Fibroblast of skin of scalp (primary cell): Measurements from ENCODE around the gene DIO3.
"Not testable (repeated sequence)": the region's sequence is repeated elsewhere in the genome, so short reads cannot be mapped to it uniquely, and the experiment has no call there.

ENCODE experiments used
- DNase-seq: peaks from one replicate; pipeline ENCODE4 v3.0.0-alpha.2; 2013

DIO3 gene

DNA sequence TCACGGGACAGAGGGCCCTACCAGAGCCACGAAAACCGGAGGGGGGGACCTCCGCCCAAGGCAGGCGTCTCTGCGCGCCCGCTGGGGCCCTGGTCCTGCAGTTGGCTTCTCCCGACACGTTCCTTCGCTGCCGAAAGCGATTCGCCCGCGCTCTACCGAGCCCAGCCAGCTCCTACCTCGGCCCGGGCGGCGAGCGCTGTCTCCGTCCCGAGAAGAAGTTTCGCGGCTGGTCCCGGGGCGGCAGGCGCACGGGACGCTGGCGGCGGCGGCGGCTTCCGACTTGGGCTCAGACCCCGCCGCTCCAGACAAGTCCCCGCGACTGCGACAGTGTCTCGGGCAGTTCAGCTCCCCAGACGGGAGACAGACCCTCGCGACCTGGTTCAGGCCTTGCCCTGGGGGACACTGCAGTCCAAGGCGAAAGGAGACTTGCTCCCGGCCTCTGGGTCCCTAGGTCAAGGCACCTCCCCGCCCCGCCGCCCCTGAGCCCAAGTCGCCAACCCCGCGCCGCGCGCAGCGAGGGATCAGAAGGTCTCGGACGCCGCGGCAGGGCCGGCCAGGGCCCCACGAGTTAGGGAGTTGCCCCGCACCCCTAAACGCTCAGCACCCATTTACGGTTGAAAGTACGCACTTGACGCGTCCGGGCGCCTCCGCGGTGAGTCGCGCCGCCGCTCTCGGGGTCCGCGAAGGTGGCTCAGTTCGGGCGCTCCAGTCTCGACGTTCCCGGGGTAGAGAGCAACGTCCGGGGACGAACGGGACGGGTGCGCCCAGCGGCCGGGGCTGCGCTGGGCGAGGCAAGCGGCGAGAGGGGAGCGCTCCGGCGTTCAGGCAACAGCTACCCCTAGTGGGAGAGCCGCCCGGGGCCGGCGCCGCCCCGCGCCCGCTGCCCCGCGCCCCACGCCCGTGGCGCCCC, 1.4 kb upstream of the DIO3 start:
- DNase-seq: peak; percentile 19

DNA sequence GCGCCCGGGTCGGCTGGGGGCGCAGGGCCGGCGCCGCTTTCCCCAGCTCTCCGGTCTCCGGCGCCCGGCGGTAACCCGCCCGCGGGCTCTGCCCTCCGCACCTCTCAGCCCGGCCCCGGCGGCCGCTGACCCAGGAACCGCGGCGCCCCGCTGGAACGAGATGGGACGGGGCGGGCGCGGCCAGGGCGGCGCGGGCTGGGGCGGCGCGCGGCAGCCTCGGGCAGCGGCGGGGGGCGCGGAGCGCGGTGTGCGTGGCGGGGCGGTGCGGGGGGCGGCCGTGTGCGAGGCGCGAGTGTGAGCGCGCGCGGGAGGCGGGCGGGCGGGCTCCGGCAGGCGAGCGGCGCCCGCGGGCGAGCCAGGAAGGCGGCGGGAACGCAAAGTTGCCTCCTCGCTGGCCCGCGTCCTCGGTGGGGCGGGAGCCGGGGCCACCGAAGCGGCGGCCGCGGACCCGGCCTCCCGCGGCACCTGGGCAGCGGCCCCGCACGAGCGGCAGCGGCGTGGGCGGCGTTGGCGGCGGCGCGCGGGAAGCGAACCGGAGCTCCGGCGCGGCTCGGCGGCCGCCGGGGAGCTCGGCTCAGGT, 671 bp upstream of the DIO3 start:
- no peak for DNase-seq

DNA sequence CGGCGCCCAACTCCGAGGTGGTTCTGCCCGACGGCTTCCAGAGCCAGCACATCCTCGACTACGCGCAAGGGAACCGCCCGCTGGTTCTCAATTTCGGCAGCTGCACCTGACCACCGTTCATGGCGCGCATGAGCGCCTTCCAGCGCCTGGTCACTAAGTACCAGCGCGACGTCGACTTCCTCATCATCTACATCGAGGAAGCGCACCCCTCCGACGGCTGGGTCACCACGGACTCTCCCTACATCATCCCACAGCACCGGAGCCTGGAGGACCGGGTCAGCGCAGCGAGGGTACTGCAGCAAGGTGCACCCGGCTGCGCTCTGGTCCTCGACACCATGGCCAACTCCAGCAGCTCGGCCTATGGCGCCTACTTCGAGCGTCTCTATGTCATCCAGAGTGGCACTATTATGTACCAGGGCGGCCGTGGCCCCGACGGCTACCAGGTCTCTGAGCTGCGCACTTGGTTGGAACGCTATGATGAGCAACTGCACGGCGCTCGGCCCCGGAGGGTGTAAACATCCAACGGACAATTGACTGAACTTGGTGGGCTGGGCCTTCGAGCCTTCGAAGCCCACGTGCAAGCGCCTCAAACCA, 699 bp downstream of the DIO3 start:
- no peak for DNase-seq

DNA sequence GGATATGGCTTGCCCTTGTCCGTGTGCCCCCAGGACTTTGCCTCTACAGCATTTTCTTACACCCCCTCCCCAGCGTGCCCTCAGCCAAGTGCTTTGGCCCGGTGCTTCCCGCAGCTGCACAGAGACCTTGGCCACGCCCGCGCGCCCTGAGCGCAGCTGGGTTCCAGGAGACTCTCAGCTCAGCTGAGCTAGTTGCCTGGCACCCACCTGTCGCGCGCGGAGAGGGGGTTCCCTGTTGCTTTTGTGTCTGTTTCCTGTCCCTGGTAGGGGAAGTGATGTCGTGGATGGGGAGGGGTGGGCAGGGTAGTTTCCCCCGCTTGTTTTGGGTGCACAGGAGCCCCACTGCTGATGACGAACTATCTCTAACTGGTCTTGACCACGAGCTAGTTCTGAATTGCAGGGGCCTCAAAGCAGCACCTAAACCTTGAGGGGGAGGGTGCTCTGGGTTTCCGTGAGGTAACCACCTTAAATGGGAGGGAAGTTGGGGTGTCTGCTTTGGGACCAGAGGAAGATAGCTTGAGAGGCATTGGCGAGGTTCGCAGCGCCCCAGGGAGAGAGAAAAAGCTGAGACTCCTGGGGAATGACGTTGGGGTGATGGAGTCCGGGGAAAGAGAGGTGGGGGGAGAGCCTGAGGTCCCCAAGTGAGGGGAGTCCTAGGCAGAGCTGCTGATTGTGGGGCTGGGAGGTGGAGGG, 1.5 kb downstream of the DIO3 start:
- DNase-seq: no peak

DNA sequence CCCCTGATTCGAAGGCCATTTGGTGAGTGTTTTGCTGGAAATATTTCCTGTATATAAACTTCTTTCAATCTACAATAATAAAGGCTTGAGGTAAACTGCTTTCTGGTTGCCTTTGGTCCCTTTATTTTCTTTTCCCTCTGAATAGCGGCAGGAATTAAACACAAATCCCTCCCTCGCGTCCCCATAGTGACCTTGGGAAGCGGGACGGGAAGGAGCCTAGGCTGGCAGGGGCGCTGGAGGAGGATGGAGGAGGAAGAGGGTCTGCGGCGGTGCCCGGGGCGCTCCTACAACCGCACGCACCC, 2.0 kb downstream of the DIO3 start:
- DNase-seq: no peak

DNA sequence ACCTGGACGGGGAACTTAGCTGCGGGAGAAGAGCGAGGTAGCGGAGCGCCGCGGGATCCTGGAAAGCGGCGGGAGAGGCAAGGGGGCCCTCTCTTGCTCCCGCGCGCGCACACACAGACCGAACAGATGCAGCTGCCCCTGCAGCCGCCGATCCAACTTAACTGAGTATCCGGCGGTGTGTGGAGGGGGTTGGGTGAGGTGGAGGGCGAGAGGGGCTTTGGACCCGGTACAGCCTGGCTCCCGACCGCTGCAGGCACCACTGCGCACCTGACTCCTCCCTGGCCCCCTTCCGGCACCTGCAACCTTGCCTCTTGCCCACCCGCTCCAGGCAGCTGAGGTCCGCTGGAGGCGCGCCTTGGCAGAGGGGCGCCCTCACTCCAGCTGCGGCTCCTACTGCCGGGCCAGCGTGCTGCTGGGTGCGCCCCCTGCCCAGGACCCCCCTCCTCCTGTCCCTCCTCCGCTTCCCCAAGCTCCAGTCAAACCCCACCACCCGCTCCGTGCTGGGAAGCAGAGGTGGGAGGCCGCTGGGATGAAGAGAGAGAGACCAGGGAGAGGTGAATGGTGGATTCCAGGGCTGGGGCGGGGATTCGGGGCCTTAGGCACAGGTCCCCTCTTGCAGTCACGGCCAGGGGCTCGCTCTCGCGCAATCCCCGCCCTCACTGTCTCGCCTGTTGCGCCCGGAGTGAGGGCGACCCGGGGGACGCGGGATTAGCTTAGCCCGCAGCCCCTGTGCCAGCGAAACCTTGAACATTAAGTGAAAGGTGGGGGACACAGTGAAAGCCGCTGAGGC, 2.6 kb downstream of the DIO3 start:
- no peak for DNase-seq

DNA sequence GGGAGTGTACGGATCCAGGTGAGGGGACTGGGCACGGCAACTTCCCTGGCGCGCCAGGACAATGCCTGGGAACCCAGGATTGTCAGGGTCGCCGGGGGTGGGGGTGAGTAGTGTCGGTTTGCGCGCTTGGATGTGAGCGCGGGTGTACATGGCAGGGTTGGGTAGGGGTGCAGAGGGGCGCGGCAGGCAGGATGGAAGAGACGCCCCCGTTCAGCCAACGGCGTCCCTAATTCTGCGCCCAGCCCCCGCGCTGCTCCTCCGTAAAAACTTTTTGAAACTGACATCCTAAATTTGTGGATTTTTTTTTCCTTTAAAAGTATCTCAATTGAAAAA, 3.1 kb downstream of the DIO3 start:
- DNase-seq: no peak

DNA sequence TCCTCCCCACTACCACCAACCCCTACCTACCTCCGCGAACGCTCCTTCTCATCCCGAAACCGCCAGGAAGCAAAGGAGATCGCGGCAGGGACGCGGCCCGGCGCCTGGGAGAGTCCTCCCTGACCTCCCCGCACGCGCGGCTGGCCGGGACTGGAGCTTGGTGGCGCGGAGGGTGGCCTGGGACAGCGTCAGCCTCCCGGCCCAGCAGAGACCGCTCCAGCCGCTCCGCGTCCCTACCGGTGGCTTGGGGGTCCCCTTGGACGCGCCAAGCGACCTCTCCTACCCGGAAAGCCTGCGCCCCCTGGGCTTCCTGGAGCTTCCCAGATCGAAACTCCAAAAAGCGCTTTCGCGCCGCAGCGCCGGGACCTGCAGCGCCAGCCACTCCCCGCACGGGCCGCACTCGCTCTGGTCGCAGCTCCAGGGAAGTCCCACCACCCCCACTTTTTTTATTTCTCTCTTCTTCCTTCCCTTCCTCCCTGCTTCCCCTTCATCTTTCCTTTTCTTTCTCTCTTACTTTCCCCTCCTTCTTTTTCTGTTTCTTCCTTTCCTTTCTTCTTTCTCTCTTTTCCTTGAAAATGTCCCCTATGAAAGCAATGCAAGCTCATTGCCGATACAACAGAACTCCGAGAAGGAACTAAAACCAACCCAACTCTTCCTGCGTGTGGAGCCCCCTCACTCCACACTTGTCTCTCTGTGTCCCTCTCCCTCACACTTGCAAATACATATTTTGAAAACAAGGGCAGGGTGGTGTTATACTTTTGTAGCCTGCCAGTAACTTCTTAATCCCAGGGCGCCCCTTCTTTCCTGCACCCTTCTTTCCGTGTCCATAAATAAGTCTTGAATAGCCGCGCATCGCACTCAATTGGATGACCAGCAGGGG, 3.8 kb downstream of the DIO3 start:
- no peak for DNase-seq

DNA sequence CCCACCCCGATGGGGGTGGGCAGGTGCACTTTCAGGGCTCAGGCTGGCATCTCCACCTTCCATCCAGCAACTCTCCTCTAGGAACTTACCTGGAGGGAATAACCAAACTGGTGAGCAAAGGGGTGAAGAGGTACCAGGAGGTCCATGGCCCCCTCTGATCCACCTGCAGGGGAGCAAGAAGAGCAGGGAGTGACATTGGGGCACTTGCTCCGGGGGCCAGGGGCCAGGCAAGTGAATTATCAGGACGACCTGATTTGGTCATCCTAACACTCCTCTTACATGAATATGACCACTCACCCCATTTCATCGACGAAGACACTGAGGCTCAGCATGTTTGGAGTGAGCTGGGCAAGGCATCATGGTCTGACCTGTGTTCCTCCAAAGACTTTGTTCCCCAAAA, 6.0 kb downstream of the DIO3 start:
- no peak for DNase-seq

DNA sequence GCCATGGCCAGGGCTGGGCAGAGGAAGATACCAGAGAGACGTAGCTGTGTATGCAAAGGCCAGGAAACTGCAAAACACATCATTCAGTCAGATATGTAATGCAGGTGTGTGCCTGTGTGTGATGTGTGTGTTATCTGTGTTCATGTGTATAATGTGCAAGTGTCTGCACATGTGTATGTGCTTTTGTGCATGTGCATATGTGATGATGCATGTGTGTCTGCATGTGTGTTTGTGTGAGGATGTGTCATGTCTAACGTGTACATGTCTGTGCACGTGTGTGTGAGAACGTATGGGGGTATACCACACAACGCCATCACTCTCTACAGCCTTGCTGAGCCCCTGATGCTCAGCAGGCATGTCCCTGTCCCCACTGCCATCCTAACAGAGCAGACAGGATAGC, 9.7 kb downstream of the DIO3 start:
- no peak for DNase-seq

DNA sequence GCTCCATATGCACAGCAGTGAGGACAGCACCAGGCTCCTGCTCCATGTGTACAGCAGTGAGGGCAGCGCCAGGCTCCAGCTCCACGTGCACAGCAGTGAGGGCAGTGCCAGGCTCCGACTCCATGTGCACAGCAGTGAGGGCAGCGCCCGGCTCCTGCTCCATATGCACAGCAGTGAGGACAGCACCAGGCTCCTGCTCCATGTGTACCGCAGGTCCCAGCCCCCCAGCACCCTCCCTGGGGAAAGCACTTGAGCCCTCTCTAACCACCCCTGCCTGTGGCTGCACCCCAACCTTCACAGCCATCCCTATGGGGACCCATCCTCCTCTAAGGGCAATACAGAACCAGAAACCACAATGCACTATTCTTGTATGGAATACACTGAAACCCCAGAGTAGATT, 11.2 kb downstream of the DIO3 start:
- DNase-seq: not testable (repeated sequence)

DNA sequence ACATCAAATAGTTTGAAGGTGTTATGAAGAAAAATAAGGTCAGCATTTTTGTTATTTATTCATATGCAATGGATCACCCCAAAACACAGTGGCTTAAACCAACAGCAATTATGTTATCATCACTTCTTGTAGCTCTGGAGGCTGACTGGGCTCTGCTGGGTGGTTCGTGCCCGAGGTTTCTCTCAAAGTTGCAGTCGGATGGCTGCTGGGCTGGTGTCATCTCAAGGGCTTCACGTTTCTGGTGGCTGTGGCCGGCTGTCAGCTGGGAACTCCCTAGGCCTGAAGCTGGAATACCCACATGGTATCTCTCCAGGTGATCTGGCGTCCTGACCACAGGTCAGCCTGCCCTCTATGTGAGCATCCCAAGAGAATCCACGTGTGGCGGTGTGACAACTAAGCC, 12.0 kb downstream of the DIO3 start:
- DNase-seq: no peak

DNA sequence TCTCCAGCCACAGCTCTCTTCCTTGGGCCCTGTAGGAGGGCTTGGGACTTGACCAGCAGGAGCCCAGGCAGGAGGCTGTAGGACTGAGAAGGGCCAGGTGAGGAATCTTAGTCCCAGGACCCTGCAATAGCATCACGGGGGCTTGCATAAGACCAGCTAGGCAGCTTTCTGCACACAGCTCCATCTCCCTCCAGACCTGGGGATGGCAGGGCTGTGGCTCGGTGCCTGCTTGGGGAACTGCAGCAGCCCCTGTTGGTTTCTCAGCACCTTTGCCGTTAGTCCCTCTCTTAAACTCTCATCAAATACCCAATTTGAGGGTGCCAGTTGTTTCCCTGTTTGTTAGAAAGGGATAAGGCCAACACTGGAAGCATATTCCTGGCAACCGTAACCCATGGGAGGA, 14.3 kb downstream of the DIO3 start:
- DNase-seq: no peak

DNA sequence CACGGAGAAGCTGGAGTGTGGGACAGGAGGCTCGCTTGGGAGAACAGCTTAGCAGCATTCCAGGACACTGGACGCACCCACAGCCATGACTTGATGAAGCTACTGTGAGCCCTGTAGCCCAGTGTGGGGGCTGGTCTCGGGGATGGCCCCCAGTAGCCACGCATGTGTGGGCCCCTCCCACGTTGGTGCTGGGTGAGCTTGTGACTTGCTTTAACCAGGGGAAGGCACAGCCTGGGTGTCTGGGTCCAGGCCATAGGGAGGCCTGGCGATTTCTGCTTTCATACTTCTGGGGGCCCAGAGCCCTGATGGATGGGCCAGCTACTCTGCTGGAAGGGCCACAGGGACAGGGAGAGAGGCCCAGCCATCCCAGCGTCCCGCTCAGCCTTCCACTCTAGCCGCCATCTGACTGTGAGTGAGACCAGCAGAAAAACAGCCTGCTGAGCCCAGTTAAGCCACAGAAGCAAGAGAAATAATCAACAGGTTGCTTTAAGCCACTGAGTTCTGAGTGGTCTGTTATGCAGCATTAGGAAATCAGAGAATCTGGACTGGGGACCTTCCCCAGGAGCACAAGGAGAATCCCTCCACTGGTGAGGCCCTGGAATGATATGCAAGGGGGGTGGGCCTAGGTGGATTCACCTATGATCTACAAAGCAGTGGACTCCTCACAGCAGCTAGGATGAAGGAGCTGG, 16.1 kb downstream of the DIO3 start:
- no peak for DNase-seq

DNA sequence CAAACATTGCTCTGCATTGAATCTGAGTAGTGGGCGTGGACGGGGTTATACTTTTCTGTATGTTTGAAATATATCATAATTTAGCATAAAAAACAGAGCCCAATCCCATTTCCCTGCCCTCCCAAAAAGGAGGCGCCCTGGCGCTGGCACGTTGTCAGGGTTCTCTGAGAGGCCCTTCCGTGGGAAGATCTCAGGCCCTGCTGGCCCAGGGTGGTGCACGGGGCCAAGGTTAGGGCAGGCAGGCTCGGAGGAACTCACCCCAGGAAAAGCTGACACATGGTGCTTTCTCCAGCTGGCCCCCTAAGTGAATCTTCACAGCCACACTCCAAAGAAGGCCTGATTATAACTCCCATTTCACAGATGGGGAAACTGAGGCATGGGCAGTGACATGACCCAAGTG, 17.2 kb downstream of the DIO3 start:
- DNase-seq: no peak

DNA sequence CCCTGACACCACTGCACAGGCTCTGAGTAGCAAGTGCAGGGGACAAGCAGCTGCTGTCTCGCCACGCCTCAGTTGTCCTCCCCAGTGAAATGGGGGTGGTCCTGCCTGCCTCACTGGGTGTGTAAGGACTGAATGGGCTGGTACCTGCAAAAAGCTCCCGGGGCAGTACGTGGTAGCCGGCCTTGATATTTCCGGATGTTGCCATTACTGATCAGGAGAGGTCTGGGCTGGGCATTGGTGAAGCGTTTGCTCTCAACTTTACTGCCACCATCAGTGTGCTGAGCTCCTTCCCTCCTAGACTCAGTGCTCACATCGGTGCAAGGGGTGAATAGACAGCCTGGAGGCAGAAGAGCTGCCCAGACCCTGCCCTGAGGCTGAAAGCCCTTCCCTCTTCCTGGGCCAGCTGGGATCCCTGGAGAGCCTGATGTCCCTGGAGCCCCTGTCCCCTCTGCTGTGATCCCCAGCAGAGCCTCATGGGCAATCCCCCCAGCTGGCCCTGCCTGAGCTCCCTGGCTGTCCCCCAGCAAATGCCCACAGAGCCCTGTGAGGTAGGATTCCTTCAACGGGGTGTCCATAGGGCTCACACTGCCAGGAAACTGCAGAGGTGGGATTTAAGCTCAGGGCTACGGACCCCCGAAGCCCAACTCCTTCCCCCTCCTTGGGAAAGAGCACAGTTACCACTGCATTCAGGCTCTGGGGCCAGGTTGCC, 18.2 kb downstream of the DIO3 start:
- no peak for DNase-seq

DNA sequence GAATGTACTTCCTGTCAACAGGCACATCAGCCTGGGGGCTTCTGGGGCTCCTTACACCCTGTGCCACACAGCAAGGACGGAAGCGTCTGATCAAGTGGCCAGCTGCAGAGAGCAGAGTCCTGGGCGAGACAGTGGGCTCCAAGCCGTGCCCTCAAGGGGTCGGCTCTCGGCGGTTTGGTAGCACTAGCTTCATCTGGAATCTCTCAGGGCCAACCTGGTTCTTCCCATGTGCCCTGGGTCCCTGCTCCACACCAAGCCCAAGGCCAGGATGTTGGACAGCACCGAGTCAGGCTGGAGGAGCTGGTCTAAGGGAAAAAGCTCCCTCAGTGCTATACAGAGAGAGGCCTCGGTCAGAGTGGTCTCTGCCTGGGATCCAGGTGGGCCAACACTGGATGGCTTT, 20.5 kb downstream of the DIO3 start:
- DNase-seq: no peak

DNA sequence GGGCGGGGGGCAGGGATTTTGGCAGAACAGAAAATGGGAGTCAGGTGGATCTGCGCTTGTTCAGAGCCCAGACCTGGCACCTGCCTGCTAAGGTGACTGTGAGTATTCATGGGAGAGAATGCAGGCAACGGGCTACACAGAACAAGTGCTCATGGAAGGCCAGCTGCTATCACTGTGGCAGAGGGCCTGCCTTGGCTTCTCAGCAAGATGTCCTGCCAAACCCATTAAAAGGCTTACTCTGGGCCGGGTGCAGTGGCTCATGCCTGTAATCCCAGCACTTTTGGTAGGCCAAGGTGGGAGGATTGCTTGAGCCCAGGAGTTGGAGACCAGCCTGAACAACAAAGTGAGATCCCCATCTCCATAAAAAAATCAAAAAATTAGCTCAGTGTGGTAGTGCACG, 21.0 kb downstream of the DIO3 start:
- no peak for DNase-seq

DNA sequence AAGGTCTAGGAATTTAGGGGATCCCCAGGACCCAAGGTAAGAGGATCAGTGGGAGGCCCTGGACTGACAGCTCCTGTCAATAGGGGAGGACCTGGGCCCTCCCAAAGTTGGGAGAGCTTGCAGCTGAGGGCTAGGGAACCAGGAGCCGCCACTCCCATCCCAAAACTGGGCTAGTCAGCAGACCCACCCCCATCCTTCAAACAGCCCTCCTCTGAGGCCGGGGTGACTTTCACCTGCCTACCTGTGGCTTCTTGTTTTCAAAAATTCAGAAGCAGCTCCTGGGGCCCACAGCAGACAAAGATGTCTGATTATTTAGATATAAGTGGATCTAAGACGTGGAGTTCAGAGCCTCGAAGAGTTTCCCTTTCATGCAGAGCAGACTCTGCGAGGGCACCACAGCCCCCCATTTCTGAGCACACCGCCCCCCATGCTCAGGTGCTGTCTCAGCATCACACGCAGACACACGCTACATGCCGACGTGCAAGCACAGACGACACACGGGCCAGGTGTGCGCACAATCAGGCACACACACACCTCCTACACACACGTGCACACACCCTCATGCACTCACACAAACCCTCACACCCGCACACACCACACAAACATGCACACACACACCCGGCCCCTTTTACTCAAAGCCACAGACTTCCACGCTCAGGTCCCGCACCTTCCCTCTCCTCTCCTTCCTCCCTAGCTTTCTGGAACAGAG, 21.9 kb downstream of the DIO3 start:
- no peak for DNase-seq

DNA sequence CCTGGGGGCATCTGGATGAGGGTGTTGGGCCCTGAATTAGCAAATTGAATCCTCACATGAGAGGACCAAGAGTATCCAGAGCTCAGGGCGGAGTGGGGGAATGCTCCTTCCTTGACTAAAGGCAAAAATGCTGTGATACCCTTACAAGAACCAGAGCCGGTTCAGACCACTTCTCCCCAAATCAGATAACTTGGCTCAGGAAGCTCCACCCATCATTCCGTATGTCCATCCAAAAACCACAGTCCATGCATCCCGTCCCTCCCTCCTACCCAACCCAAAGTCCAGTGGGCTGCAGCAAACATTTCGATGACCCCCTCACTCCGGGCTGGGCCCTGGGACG, 22.4 kb downstream of the DIO3 start:
- DNase-seq: no peak
